Sigmoid colon (tissue), 7 donors: ENCODE data around the gene FECH. TPM values are rescaled to one million over a fixed set of nuclear protein-coding genes. Genes with fewer than 3 reads are reported as not detected.

Source experiments
- DNase-seq: peaks from one replicate; pipeline ENCODE4 v3.0.0-alpha.2; 2019
- H3K27ac ChIP-seq, 4 donors: fragments of 200-600 bp; sonication (generic); one replicate each; pipeline ENCODE4 v1.5.1; 2016 to 2019; ENCODE audit warnings: mild to moderate bottlenecking in 1 of 4
- H3K27me3 ChIP-seq, 3 donors: fragments of 200-600 bp; sonication (generic); one replicate each; pipeline ENCODE4 v1.5.1; 2019; ENCODE audit warnings: mild to moderate bottlenecking in 1 of 3
- H3K36me3 ChIP-seq, 4 donors: fragments of 200-600 bp; sonication (generic); one replicate each; pipeline ENCODE4 v1.5.1; 2016 to 2019
- H3K4me1 ChIP-seq, 4 donors: fragments of 200-600 bp; sonication (generic); one replicate each; pipeline ENCODE4 v1.5.1; 2017 to 2019
- H3K4me3 ChIP-seq, 4 donors: fragments of 200-600 bp; sonication (generic); one replicate each; pipeline ENCODE4 v1.5.1; 2017 to 2019; ENCODE audit warnings: mild to moderate bottlenecking in 2 of 4, moderate library complexity in 1 of 4
- H3K9me3 ChIP-seq, 4 donors: fragments of 200-600 bp in 3 of 4; sonication (generic) in 3 of 4; one replicate each; pipeline versions ENCODE4 v1.5.1 to v1.6.1; 2013 to 2019
- CTCF ChIP-seq, 4 experiments: fragments of 450-650 bp in 3 of 4; fragments of 200-600 bp in 1 of 4; IDR thresholded peaks; one replicate each; pipeline ENCODE4 v1.5.1; 2016 to 2019; ENCODE audit warnings: antibody characterized with exemption in 4 of 4, mild to moderate bottlenecking in 3 of 4, moderate library complexity in 2 of 4
- EP300 ChIP-seq, 4 donors: sonication (generic); formaldehyde crosslinking; IDR thresholded peaks; one replicate each; pipeline ENCODE4 v1.6.1; 2017; ENCODE audit warnings: antibody characterized with exemption in 4 of 4
- POLR2A ChIP-seq, 2 donors: fragments of 450-650 bp; IDR thresholded peaks; one replicate each; pipeline ENCODE4 v1.6.1; 2016; ENCODE audit warnings: antibody characterized with exemption in 2 of 2, mild to moderate bottlenecking in 2 of 2, moderate library complexity in 2 of 2
- POLR2AphosphoS5 ChIP-seq, 4 donors: sonication (generic); formaldehyde crosslinking; IDR thresholded peaks; one replicate each; pipeline ENCODE4 v1.6.1; 2017; ENCODE audit warnings: antibody characterized with exemption in 4 of 4
- WGBS, 2 donors: extraction: QIAGEN DNeasy Blood & Tissue Kit; methylation state at CpG; one replicate each; pipeline ENCODE4 v1.1.7; 2013; 5-methylcytosine and 5-hydroxymethylcytosine counted together
- intact Hi-C: fragments of 100-400 bp; cut with DNase I; formaldehyde crosslinking; loops from one replicate; pipeline ENCODE4 v1.15.1; 2023
- polyA plus RNA-seq, 3 donors: library from polyadenylated mRNA; stranded (reverse); fragments of 200-250 nt; gene quantifications; one replicate each; pipeline ENCODE4 v1.2.3, GENCODE V29; 2013
- total RNA-seq, 4 donors: library from RNA; depleted of rRNA; stranded (reverse); fragments of >200 nt; gene quantifications; one replicate each; pipeline ENCODE4 v1.1.0, GENCODE V29; 2016
- donor health status: healthy with polysubstance abuse.
- donor health status: Bipolar disorder and iron deficiency.
- donor health status: healthy.

The FECH gene
- total and polyA plus RNA-seq, 7 donors, result 7.8 to 64.6 (median 30.0) TPM

- Histone ChIP-seq H3K36me3 (no peaks in the 10 kb centered on the region), H3K27ac (no peak overlapping the region), H3K4me3 (no peak overlapping the region), H3K9me3 (no peaks in the 10 kb centered on the region), H3K4me1 (no peaks in the 10 kb centered on the region), H3K27me3 (no peaks in the 10 kb centered on the region)
- no peak for DNase-seq
- intact Hi-C loops, result no loop called here
- TF ChIP-seq CTCF (IDR thresholded peaks at IDR 0.05), result no peak
- TF ChIP-seq POLR2A (IDR thresholded peaks at IDR 0.05), result no peak
- TF ChIP-seq EP300 (IDR thresholded peaks at IDR 0.05), result no peak
- TF ChIP-seq POLR2AphosphoS5 (IDR thresholded peaks at IDR 0.05), result no peak
These were observed 52.0 kb downstream of the FECH start for GRCh38 chr18:57534511-57534909.

GRCh38 chr18:57533868-57534510, 52.5 kb downstream of the FECH start:
- Histone ChIP-seq H3K27me3 (no peaks in the 10 kb centered on the region), H3K27ac (no peak overlapping the region), H3K9me3 (no peaks in the 10 kb centered on the region), H3K4me3 (no peak overlapping the region), H3K36me3 (no peaks in the 10 kb centered on the region), H3K4me1 (no peaks in the 10 kb centered on the region)
- intact Hi-C loops, result no loop called here
- no peak for DNase-seq
- TF ChIP-seq EP300 (IDR thresholded peaks at IDR 0.05) (no peak), CTCF (IDR thresholded peaks at IDR 0.05) (no peak), POLR2AphosphoS5 (IDR thresholded peaks at IDR 0.05) (no peak), POLR2A (IDR thresholded peaks at IDR 0.05) (no peak)
- WGBS, 2 donors, result 58 to 63% methylated on average over 4 of the region's 4 CpGs

GRCh38 chr18:57533006-57533867, 53.3 kb downstream of the FECH start:
- Histone ChIP-seq H3K4me3 (no peak overlapping the region), H3K27me3 (no peaks in the 10 kb centered on the region)
- WGBS, 2 donors, result 56 to 68% methylated on average over 16 of the region's 16 CpGs

GRCh38 chr18:57529151-57529550, 57.4 kb downstream of the FECH start:
- Histone ChIP-seq H3K4me3 (no peak overlapping the region), H3K9me3 (no peaks in the 10 kb centered on the region), H3K36me3 (no peaks in the 10 kb centered on the region), H3K27me3 (no peaks in the 10 kb centered on the region), H3K27ac (no peak overlapping the region), H3K4me1 (no peaks in the 10 kb centered on the region)
- no peak for TF ChIP-seq EP300 (IDR thresholded peaks at IDR 0.05)
- no peak for TF ChIP-seq POLR2A (IDR thresholded peaks at IDR 0.05)
- no peak for TF ChIP-seq CTCF (IDR thresholded peaks at IDR 0.05)
- no peak for TF ChIP-seq POLR2AphosphoS5 (IDR thresholded peaks at IDR 0.05)
- intact Hi-C loops, result no loop called here
- 79 to 80% methylated on average over 7 of the region's 7 CpGs for WGBS, 2 donors
- no peak for DNase-seq

More at GRCh38 chr18:57533006-57533867, 53.3 kb downstream of the FECH start:
- no peaks in the 10 kb centered on the region for H3K4me1 ChIP-seq
- no peak for TF ChIP-seq POLR2A (IDR thresholded peaks at IDR 0.05)
- TF ChIP-seq EP300 (IDR thresholded peaks at IDR 0.05), result no peak
- no peak for TF ChIP-seq CTCF (IDR thresholded peaks at IDR 0.05)
- no peak for TF ChIP-seq POLR2AphosphoS5 (IDR thresholded peaks at IDR 0.05)
- intact Hi-C loops, result no loop called here
- no peaks in the 10 kb centered on the region for H3K9me3 ChIP-seq
- H3K36me3 ChIP-seq, result no peaks in the 10 kb centered on the region
- no peak overlapping the region for H3K27ac ChIP-seq
- no peak for DNase-seq
